Cerebellar cortex (tissue), 1 donor: ENCODE data around the gene LRP5.

Experiments used
- DNase-seq: peaks from one replicate; pipeline ENCODE4 v3.0.0-alpha.2; 2015; ENCODE audit warnings: low spot score

LRP5 gene

GRCh38 chr11:68309621-68310185, 2.7 kb upstream of the LRP5 start:
- DNase-seq, result no peak

- no peak for DNase-seq
Observed at GRCh38 chr11:68311160-68312116, 953 bp upstream of the LRP5 start.

- no peak for DNase-seq
Observed at GRCh38 chr11:68312780-68313573, 586 bp downstream of the LRP5 start.

GRCh38 chr11:68313574-68314202, 1.3 kb downstream of the LRP5 start:
- DNase-seq, result no peak

GRCh38 chr11:68314203-68315170, 2.1 kb downstream of the LRP5 start:
- DNase-seq, result no peak

- DNase-seq, result no peak
Observed at GRCh38 chr11:68315171-68315920, 3.0 kb downstream of the LRP5 start.

GRCh38 chr11:68317147-68317785, 4.9 kb downstream of the LRP5 start:
- DNase-seq, result no peak

GRCh38 chr11:68321293-68322051, 9.1 kb downstream of the LRP5 start:
- no peak for DNase-seq

- DNase-seq, result no peak
Observed at GRCh38 chr11:68322052-68322430, 9.7 kb downstream of the LRP5 start.

GRCh38 chr11:68324241-68324640, 11.8 kb downstream of the LRP5 start:
- DNase-seq, result no peak

GRCh38 chr11:68324695-68325094, 12.3 kb downstream of the LRP5 start:
- no peak for DNase-seq

GRCh38 chr11:68325183-68325906, 13.0 kb downstream of the LRP5 start:
- DNase-seq, result no peak

GRCh38 chr11:68325907-68326220, 13.5 kb downstream of the LRP5 start:
- DNase-seq, result no peak

- no peak for DNase-seq
Observed at GRCh38 chr11:68326334-68327215, 14.2 kb downstream of the LRP5 start.

- DNase-seq, result no peak
Observed at GRCh38 chr11:68327586-68328370, 15.4 kb downstream of the LRP5 start.

GRCh38 chr11:68328374-68329091, 16.1 kb downstream of the LRP5 start:
- DNase-seq, result no peak
